AG04450 (cell line): Measurements from ENCODE around the gene FAF1. TPM values are rescaled to one million over a fixed set of nuclear protein-coding genes. Genes with fewer than 3 reads are reported as not detected.

Experiments used
- CTCF ChIA-PET: fragments of 300-600, 350-600 bp; formaldehyde crosslinking; extraction: SDS; loops from one replicate; lab custom pipeline; 2022; ENCODE audit warnings: antibody characterized with exemption, inconsistent platforms; lab: Charles Lee
- POLR2A ChIA-PET: fragments of 350-600 bp; formaldehyde crosslinking; extraction: SDS; loops from one replicate; lab custom pipeline; 2021; ENCODE audit warnings: antibody characterized with exemption, inconsistent platforms; lab: Yijun Ruan, JAX
- DNase-seq: peaks from one replicate; pipeline ENCODE4 v3.0.0-alpha.2; 2011; ENCODE audit warnings: low read depth, low spot score
- H3K27ac ChIP-seq: one replicate; pipeline ENCODE4 v1.5.1; 2012; ENCODE audit warnings: low read depth, low read length, control low read depth
- H3K27me3 ChIP-seq: one replicate; pipeline ENCODE4 v1.6.0; 2012; ENCODE audit warnings: low read length; ENCODE audit not compliant: control insufficient read depth, insufficient read depth
- H3K4me3 ChIP-seq: 2 replicates; pipeline ENCODE4 v1.5.1; 2011; ENCODE audit warnings: mild to moderate bottlenecking, low read depth, low read length, control low read depth
- H3K9me3 ChIP-seq: 2 replicates; pipeline ENCODE4 v1.5.1; 2012; ENCODE audit warnings: low read length; ENCODE audit not compliant: control insufficient read depth, insufficient read depth
- polyA plus RNA-seq: library from polyadenylated mRNA; depleted of rRNA; stranded (reverse); fragments of >200 nt; gene quantifications from 2 replicates; pipeline ENCODE4 v1.2.3, GENCODE V29; 2011
- TF ChIP-seq, protein P1 (sequence below): IDR thresholded peaks from 2 replicates; pipeline ENCODE4 v1.5.1; 2011; ENCODE audit warnings: low read depth, low read length, control low read depth, inconsistent platforms

FAF1 gene
- polyA plus RNA-seq, 1 experiment: 37.9 TPM

DNA sequence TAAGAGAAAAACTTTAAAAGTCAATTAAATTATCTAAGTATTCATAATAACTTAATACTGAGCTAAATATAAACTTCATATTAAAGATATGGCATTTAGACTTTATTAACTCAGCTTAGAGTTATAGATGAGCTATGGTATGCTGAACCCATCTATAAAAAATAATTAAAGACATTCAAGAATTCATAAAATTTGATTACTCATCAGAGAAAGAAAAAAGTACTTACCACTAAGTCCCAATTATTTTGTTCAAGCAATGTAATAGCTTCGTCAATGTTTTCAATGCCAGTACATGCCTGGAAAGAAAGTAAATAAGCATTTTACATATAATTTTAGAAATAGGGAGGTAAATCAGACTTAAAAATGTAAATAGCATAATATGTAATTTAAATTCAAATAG, 102.4 kb downstream of the FAF1 start:
- Histone ChIP-seq H3K9me3 (no peaks in the 10 kb centered on the region), H3K27ac (no peak overlapping the region), H3K27me3 (no peaks in the 10 kb centered on the region), H3K4me3 (no peak overlapping the region)
- CTCF ChIA-PET: interaction anchor here (1.1 to 3.1 kb wide), 2 partner anchors 15 to 678 kb away, joined by 3 to 13 read pairs; no protein-coding TSS in a partner anchor
- DNase-seq: no peak
- TF ChIP-seq, protein P1, sequence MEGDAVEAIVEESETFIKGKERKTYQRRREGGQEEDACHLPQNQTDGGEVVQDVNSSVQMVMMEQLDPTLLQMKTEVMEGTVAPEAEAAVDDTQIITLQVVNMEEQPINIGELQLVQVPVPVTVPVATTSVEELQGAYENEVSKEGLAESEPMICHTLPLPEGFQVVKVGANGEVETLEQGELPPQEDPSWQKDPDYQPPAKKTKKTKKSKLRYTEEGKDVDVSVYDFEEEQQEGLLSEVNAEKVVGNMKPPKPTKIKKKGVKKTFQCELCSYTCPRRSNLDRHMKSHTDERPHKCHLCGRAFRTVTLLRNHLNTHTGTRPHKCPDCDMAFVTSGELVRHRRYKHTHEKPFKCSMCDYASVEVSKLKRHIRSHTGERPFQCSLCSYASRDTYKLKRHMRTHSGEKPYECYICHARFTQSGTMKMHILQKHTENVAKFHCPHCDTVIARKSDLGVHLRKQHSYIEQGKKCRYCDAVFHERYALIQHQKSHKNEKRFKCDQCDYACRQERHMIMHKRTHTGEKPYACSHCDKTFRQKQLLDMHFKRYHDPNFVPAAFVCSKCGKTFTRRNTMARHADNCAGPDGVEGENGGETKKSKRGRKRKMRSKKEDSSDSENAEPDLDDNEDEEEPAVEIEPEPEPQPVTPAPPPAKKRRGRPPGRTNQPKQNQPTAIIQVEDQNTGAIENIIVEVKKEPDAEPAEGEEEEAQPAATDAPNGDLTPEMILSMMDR: no peak
- POLR2A ChIA-PET: interaction anchor here (0.5 kb wide), 1 partner anchor 29 kb away, joined by 8 read pairs; no protein-coding TSS in a partner anchor

DNA sequence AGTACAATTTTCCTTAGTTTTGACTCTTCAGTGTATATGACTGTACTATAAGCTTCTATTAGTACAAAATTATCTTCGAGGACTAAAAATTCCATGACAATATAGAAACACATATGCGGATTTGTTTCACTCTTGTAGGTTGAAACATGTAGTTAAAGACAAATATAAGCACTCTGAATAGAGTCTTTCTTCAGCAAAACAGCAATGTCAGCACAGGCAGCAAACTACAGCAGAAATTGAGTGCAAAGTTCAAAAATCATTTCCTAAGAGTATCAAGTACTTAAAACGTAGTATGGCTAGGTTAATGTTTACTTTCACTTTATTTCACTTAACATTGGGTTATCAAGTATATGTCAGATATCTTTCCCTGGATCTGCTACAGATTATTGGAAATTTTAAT, 106.7 kb downstream of the FAF1 start:
- H3K27ac ChIP-seq: no peak overlapping the region
- H3K27me3 ChIP-seq: no peaks in the 10 kb centered on the region
- POLR2A ChIA-PET: no interaction called here
- TF ChIP-seq, protein P1: no peak
- no peaks in the 10 kb centered on the region for H3K9me3 ChIP-seq
- no peak for DNase-seq
- CTCF ChIA-PET: interaction anchor here (1.0 to 4.8 kb wide), 3 partner anchors 20 to 80 kb away, joined by 3 to 18 read pairs (median 3); no protein-coding TSS in a partner anchor
- no peak overlapping the region for H3K4me3 ChIP-seq

DNA sequence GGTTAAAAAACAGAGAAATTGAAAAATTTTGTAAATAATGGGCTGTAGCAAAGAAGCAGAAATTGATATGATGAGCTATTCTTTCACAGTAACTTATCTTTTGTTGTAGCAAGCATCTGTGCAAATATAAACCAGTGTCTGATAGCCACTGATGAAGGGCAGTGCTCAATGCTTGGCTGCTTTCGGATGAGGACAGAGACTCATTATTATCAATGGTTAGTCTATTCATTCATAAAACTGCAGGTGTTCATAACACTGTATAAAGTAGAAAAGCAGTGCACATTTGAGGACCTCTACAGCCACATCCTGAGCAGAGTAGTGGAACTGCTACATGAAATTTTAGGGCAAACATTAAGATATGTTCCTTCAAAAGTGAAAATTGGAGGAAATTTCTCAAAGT, 107.2 kb downstream of the FAF1 start:
- TF ChIP-seq, protein P1: no peak
- no peak for DNase-seq
- POLR2A ChIA-PET: no interaction called here
- Histone ChIP-seq H3K9me3 (no peaks in the 10 kb centered on the region), H3K27ac (no peak overlapping the region), H3K27me3 (no peaks in the 10 kb centered on the region), H3K4me3 (no peak overlapping the region)
- CTCF ChIA-PET: interaction anchor here (0.6 to 4.8 kb wide), 5 partner anchors 21 to 522 kb away, joined by 3 to 18 read pairs (median 4); no protein-coding TSS in a partner anchor

DNA sequence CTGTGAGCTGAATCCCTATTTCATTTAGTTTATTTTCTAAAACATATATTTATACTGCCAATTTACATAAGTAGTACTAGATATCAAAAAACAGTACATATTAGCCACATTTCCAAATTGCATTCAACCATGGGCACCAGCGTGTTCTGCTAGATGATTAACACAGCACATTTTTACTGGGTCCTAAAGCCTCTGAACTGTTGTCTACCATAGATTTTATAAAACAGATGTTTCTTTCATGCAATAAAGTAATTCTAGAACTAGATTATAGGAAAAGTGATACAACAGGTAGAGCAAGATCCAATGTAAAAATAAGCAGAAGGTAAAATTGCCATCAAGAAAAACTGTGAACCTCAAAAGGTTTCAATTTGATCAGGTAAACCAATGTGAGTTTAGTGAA, 108.6 kb downstream of the FAF1 start:
- TF ChIP-seq, protein P1: no peak

DNA sequence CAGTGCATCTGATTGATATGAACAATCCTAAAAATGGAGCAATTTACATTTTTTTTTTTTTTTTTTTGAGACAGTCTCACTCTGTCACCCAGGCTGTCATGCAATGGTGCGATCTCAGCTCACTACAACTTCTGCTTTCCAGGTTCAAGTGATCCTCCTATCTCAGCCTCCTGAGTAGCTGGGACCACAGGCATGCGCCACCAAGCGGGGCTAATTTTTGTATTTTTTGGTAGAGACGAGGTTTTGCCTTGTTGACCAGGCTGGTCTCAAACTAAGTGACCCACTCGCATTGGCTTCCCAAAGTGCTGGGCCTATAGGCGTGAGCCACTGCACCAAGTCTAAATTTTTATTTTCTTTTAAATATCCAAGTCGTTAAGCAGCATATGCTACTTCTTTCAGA, 109.0 kb downstream of the FAF1 start:
- Histone ChIP-seq H3K9me3 (no peaks in the 10 kb centered on the region; the same call in 1 of the 2 replicates), H3K27me3 (no peaks in the 10 kb centered on the region), H3K4me3 (no peak overlapping the region), H3K27ac (no peak overlapping the region)
- CTCF ChIA-PET: interaction anchor here (4.8 kb wide), 1 partner anchor 23 kb away, joined by 18 read pairs; no protein-coding TSS in a partner anchor
- DNase-seq: no peak
- POLR2A ChIA-PET: no interaction called here
- TF ChIP-seq, protein P1: no peak

More for the DNA sequence above, 108.6 kb downstream of the FAF1 start:
- no peaks in the 10 kb centered on the region for H3K9me3 ChIP-seq
- POLR2A ChIA-PET: no interaction called here
- H3K4me3 ChIP-seq: no peak overlapping the region
- H3K27ac ChIP-seq: no peak overlapping the region
- no peak for DNase-seq
- CTCF ChIA-PET: interaction anchor here (1.2 to 4.8 kb wide), 2 partner anchors 22 to 77 kb away, joined by 5 to 18 read pairs; no protein-coding TSS in a partner anchor
- H3K27me3 ChIP-seq: no peaks in the 10 kb centered on the region
